Measurements from ENCODE around the gene CAPRIN2. TPM values are rescaled to one million over a fixed set of nuclear protein-coding genes. Genes with fewer than 3 reads are reported as not detected.

The CAPRIN2 gene
- total RNA-seq, 3 donors from 2014 or later = 5.0 to 5.5 (median 5.3) TPM

GRCh38 chr12:30783946-30784345 is 29.2 kb upstream of the CAPRIN2 start:
- no peak for DNase-seq
- no peak for ATAC-seq
- no peaks in the 10 kb centered on the region for H3K36me3 Mint-ChIP-seq (ENCODE audit: insufficient read depth)
- no peaks in the 10 kb centered on the region for H3K9me3 Mint-ChIP-seq
- no peak overlapping the region for H3K4me3 Mint-ChIP-seq
- peaks cover 14% of the 10 kb centered on the region for H3K27me3 Mint-ChIP-seq (ENCODE audit: low read depth)
- no peaks in the 10 kb centered on the region for H3K4me1 Mint-ChIP-seq (ENCODE audit: low read depth)

GRCh38 chr12:30782316-30783173 is 27.8 kb upstream of the CAPRIN2 start:
- no peak overlapping the region for H3K4me3 Mint-ChIP-seq
- H3K4me1 Mint-ChIP-seq (ENCODE audit: low read depth) = no peaks in the 10 kb centered on the region
- ATAC-seq (no peak), DNase-seq (no peak)
- H3K9me3 Mint-ChIP-seq = no peaks in the 10 kb centered on the region
- peaks cover 14% of the 10 kb centered on the region for H3K27me3 Mint-ChIP-seq (ENCODE audit: low read depth)
- no peaks in the 10 kb centered on the region for H3K36me3 Mint-ChIP-seq (ENCODE audit: insufficient read depth)

GRCh38 chr12:30779578-30779977 is 24.8 kb upstream of the CAPRIN2 start:
- Mint-ChIP-seq H3K27me3 (ENCODE audit: low read depth) (peaks cover 9% of the 10 kb centered on the region), H3K4me3 (no peak overlapping the region), H3K9me3 (no peaks in the 10 kb centered on the region), H3K4me1 (ENCODE audit: low read depth) (no peaks in the 10 kb centered on the region), H3K36me3 (ENCODE audit: insufficient read depth) (no peaks in the 10 kb centered on the region)
- ATAC-seq (no peak), DNase-seq (no peak)

GRCh38 chr12:30779178-30779577 is 24.4 kb upstream of the CAPRIN2 start:
- no peak for ATAC-seq
- Mint-ChIP-seq H3K27me3 (ENCODE audit: low read depth) (peaks cover 5% of the 10 kb centered on the region), H3K36me3 (ENCODE audit: insufficient read depth) (no peaks in the 10 kb centered on the region), H3K9me3 (no peaks in the 10 kb centered on the region), H3K4me3 (no peak overlapping the region), H3K4me1 (ENCODE audit: low read depth) (no peaks in the 10 kb centered on the region)
- no peak for DNase-seq

- no peak for DNase-seq
These were observed 19.8 kb upstream of the CAPRIN2 start for GRCh38 chr12:30774599-30774998.

GRCh38 chr12:30769802-30770201 is 15.1 kb upstream of the CAPRIN2 start:
- Mint-ChIP-seq H3K27me3 (ENCODE audit: low read depth) (peaks cover 6% of the 10 kb centered on the region), H3K36me3 (ENCODE audit: insufficient read depth) (no peaks in the 10 kb centered on the region), H3K4me1 (ENCODE audit: low read depth) (no peaks in the 10 kb centered on the region), H3K9me3 (no peaks in the 10 kb centered on the region), H3K4me3 (no peak overlapping the region)
- DNase-seq (no peak), ATAC-seq (no peak)

More at GRCh38 chr12:30774599-30774998, 19.8 kb upstream of the CAPRIN2 start:
- no peak overlapping the region for H3K4me3 Mint-ChIP-seq
- ATAC-seq = no peak
- no peaks in the 10 kb centered on the region for H3K4me1 Mint-ChIP-seq (ENCODE audit: low read depth)
- H3K36me3 Mint-ChIP-seq (ENCODE audit: insufficient read depth) = no peaks in the 10 kb centered on the region
- no peaks in the 10 kb centered on the region for H3K9me3 Mint-ChIP-seq
- H3K27me3 Mint-ChIP-seq (ENCODE audit: low read depth) = peaks cover 4% of the 10 kb centered on the region

GRCh38 chr12:30764251-30764650 is 9.5 kb upstream of the CAPRIN2 start:
- no peaks in the 10 kb centered on the region for H3K36me3 Mint-ChIP-seq (ENCODE audit: insufficient read depth)
- no peaks in the 10 kb centered on the region for H3K4me1 Mint-ChIP-seq (ENCODE audit: low read depth)
- H3K27me3 Mint-ChIP-seq (ENCODE audit: low read depth) = peaks cover 2% of the 10 kb centered on the region
- no peak overlapping the region for H3K4me3 Mint-ChIP-seq
- ATAC-seq = no peak
- DNase-seq = no peak
- no peaks in the 10 kb centered on the region for H3K9me3 Mint-ChIP-seq

GRCh38 chr12:30763053-30763452 is 8.3 kb upstream of the CAPRIN2 start:
- ATAC-seq (no peak), DNase-seq (no peak)
- Mint-ChIP-seq H3K27me3 (ENCODE audit: low read depth) (peaks cover 2% of the 10 kb centered on the region), H3K4me1 (ENCODE audit: low read depth) (no peaks in the 10 kb centered on the region), H3K9me3 (no peaks in the 10 kb centered on the region), H3K4me3 (no peak overlapping the region), H3K36me3 (ENCODE audit: insufficient read depth) (no peaks in the 10 kb centered on the region)

GRCh38 chr12:30761730-30762129 is 7.0 kb upstream of the CAPRIN2 start:
- DNase-seq = no peak
- H3K9me3 Mint-ChIP-seq = no peaks in the 10 kb centered on the region
- H3K4me1 Mint-ChIP-seq (ENCODE audit: low read depth) = no peaks in the 10 kb centered on the region
- H3K27me3 Mint-ChIP-seq (ENCODE audit: low read depth) = no peaks in the 10 kb centered on the region
- no peaks in the 10 kb centered on the region for H3K36me3 Mint-ChIP-seq (ENCODE audit: insufficient read depth)
- no peak overlapping the region for H3K4me3 Mint-ChIP-seq
- no peak for ATAC-seq

- ATAC-seq = no peak
- Mint-ChIP-seq H3K4me1 (ENCODE audit: low read depth) (peaks cover 21% of the 10 kb centered on the region), H3K4me3 (no peak overlapping the region), H3K27me3 (ENCODE audit: low read depth) (no peaks in the 10 kb centered on the region), H3K9me3 (no peaks in the 10 kb centered on the region), H3K36me3 (ENCODE audit: insufficient read depth) (no peaks in the 10 kb centered on the region)
- no peak for DNase-seq
These were observed 2.6 kb upstream of the CAPRIN2 start for GRCh38 chr12:30757316-30757715.

GRCh38 chr12:30756074-30756473 is 1.3 kb upstream of the CAPRIN2 start:
- Mint-ChIP-seq H3K4me1 (ENCODE audit: low read depth) (peaks cover 21% of the 10 kb centered on the region), H3K36me3 (ENCODE audit: insufficient read depth) (no peaks in the 10 kb centered on the region), H3K9me3 (no peaks in the 10 kb centered on the region), H3K27me3 (ENCODE audit: low read depth) (no peaks in the 10 kb centered on the region), H3K4me3 (peak overlapping the region; percentile 94)
- ATAC-seq = no peak
- DNase-seq = no peak

GRCh38 chr12:30755395-30755762 is 628 bp upstream of the CAPRIN2 start:
- Mint-ChIP-seq H3K27me3 (ENCODE audit: low read depth) (no peaks in the 10 kb centered on the region), H3K4me3 (peak overlapping the region; percentile 94), H3K4me1 (ENCODE audit: low read depth) (peaks cover 24% of the 10 kb centered on the region), H3K36me3 (ENCODE audit: insufficient read depth) (no peaks in the 10 kb centered on the region), H3K9me3 (no peaks in the 10 kb centered on the region)
- ATAC-seq (no peak), DNase-seq (no peak)

GRCh38 chr12:30754383-30754749 is 385 bp downstream of the CAPRIN2 start:
- peak; percentile 35 to 39 for ATAC-seq
- Mint-ChIP-seq H3K9me3 (no peaks in the 10 kb centered on the region), H3K4me3 (peak overlapping the region; percentile 94), H3K4me1 (ENCODE audit: low read depth) (peaks cover 28% of the 10 kb centered on the region), H3K36me3 (ENCODE audit: insufficient read depth) (peaks cover 7% of the 10 kb centered on the region), H3K27me3 (ENCODE audit: low read depth) (no peaks in the 10 kb centered on the region)
- DNase-seq = no peak

GRCh38 chr12:30753751-30754382 is 884 bp downstream of the CAPRIN2 start:
- Mint-ChIP-seq H3K4me1 (ENCODE audit: low read depth) (peaks cover 33% of the 10 kb centered on the region), H3K36me3 (ENCODE audit: insufficient read depth) (peaks cover 12% of the 10 kb centered on the region), H3K4me3 (peak overlapping the region; percentile 94), H3K9me3 (no peaks in the 10 kb centered on the region), H3K27me3 (ENCODE audit: low read depth) (no peaks in the 10 kb centered on the region)
- no peak for DNase-seq
- no peak for ATAC-seq

GRCh38 chr12:30753233-30753632 is 1.5 kb downstream of the CAPRIN2 start:
- Mint-ChIP-seq H3K27me3 (ENCODE audit: low read depth) (no peaks in the 10 kb centered on the region), H3K4me3 (peak overlapping the region; percentile 94), H3K9me3 (no peaks in the 10 kb centered on the region), H3K36me3 (ENCODE audit: insufficient read depth) (peaks cover 14% of the 10 kb centered on the region), H3K4me1 (ENCODE audit: low read depth) (peaks cover 35% of the 10 kb centered on the region)
- peak; percentile 6 for DNase-seq
- no peak for ATAC-seq

Measured in activated T-cell treated with anti-CD3 and anti-CD28 coated beads, Interleukin-2, amount 50 U/mL, for 4 hours (primary cell).